DND-41 (cell line): ENCODE results near the gene LTBP1.

Source experiments
- ATAC-seq: fragments of 200-7000 bp; cut with Tn5 transposase; 3 replicates; pipeline ENCODE4 v1.9.1; 2021; ENCODE audit warnings: low read depth; ENCODE audit not compliant: insufficient read depth
- DNase-seq: peaks from one replicate; pipeline ENCODE4 v3.0.0-alpha.2; 2020
- H2AFZ ChIP-seq: 2 replicates; pipeline ENCODE4 v1.6.0; 2012; ENCODE audit warnings: low read depth, low read length
- H3K27ac ChIP-seq: 2 replicates; pipeline ENCODE4 v1.5.1; 2012; ENCODE audit warnings: low read length, inconsistent platforms
- H3K27me3 ChIP-seq: fragments of 200-600 bp; sonication (generic); 2 replicates; pipeline ENCODE4 v1.6.0; 2012; ENCODE audit warnings: low read length, mild to moderate bottlenecking, inconsistent platforms; ENCODE audit not compliant: insufficient read depth, poor library complexity
- H3K36me3 ChIP-seq: 2 replicates; pipeline ENCODE4 v1.5.1; 2012; ENCODE audit warnings: low read length, inconsistent platforms; ENCODE audit not compliant: insufficient read depth
- H3K4me1 ChIP-seq: 2 replicates; pipeline ENCODE4 v1.5.1; 2012; ENCODE audit warnings: mild to moderate bottlenecking, low read length; ENCODE audit not compliant: insufficient read depth
- H3K4me2 ChIP-seq: 2 replicates; pipeline ENCODE4 v1.6.0; 2012; ENCODE audit warnings: mild to moderate bottlenecking, moderate library complexity, low read length, inconsistent platforms; ENCODE audit not compliant: insufficient read depth
- H3K4me3 ChIP-seq, 2 experiments: fragments of 200-600 bp in 1 of 2; shearing (Covaris generic) in 1 of 2; 2 replicates each; pipeline ENCODE4 v1.5.1; 2012 to 2016; ENCODE audit warnings: inconsistent platforms in 2 of 2, low read length in 2 of 2, mild to moderate bottlenecking in 2 of 2, low read depth in 1 of 2, moderate library complexity in 1 of 2
- H3K79me2 ChIP-seq: 2 replicates; pipeline ENCODE4 v1.6.0; 2012; ENCODE audit warnings: low read length, inconsistent platforms; ENCODE audit not compliant: insufficient read depth
- H3K9ac ChIP-seq: 2 replicates; pipeline ENCODE4 v1.6.0; 2012; ENCODE audit warnings: low read depth, mild to moderate bottlenecking, inconsistent platforms, low read length, moderate library complexity
- H3K9me3 ChIP-seq: 2 replicates; pipeline ENCODE4 v1.5.1; 2012; ENCODE audit warnings: low read length, moderate library complexity, mild to moderate bottlenecking, inconsistent platforms; ENCODE audit not compliant: insufficient read depth, severe bottlenecking
- H4K20me1 ChIP-seq: 2 replicates; pipeline ENCODE4 v1.6.0; 2012; ENCODE audit warnings: low read length; ENCODE audit not compliant: insufficient read depth
- CTCF ChIP-seq: IDR thresholded peaks from 2 replicates; pipeline ENCODE4 v1.5.1; 2012; ENCODE audit warnings: borderline replicate concordance, low read length, moderate library complexity, mild to moderate bottlenecking; ENCODE audit not compliant: poor library complexity, severe bottlenecking; ENCODE audit errors: extremely low read depth
- EZH2 ChIP-seq: IDR thresholded peaks from 3 replicates; pipeline ENCODE4 v1.6.1; 2012; ENCODE audit warnings: borderline replicate concordance, low read depth, mild to moderate bottlenecking, moderate library complexity, low read length, inconsistent platforms; ENCODE audit not compliant: severe bottlenecking

The LTBP1 gene

DNA sequence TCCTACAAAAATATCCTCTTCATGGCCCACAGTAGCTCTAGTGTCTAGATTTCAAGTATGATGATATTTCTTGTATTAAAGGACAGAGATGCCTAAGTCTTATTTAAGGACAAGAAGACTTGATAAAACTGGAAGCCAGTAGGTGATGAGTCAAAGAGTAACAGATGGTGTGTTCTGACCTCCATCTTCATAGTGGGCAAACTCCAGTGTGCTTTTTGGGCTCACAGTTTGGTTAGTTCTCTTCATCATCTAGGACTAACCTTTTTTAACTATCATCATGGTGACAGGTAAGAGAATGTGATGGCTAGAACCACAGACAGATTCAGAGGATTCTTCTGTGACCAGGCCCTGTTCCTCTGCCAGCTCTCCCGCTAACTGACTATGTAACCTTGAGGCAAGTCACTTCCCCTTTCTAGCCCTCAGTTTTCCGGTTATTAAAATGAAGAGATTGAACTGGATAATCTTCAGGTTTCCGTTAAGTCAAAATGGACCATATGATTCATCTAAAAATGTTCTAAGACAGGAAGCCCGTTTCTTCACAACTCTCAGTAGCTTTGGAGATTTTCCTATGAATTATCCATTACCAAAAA lies 389.4 kb downstream of the LTBP1 start:
- Histone ChIP-seq H3K79me2 (no peaks in the 10 kb centered on the region), H3K4me3 (no peak overlapping the region), H2AFZ (peak overlapping the region; percentile 16; the same call in 1 of the 2 replicates), H3K9me3 (no peaks in the 10 kb centered on the region), H3K36me3 (no peaks in the 10 kb centered on the region), H4K20me1 (no peaks in the 10 kb centered on the region), H3K27me3 (no peaks in the 10 kb centered on the region), H3K27ac (no peak overlapping the region), H3K4me1 (no peaks in the 10 kb centered on the region), H3K9ac (no peak overlapping the region), H3K4me2 (no peak overlapping the region)
- no peak for TF ChIP-seq EZH2
- TF ChIP-seq CTCF: no peak
- ATAC-seq: no peak
- no peak for DNase-seq

DNA sequence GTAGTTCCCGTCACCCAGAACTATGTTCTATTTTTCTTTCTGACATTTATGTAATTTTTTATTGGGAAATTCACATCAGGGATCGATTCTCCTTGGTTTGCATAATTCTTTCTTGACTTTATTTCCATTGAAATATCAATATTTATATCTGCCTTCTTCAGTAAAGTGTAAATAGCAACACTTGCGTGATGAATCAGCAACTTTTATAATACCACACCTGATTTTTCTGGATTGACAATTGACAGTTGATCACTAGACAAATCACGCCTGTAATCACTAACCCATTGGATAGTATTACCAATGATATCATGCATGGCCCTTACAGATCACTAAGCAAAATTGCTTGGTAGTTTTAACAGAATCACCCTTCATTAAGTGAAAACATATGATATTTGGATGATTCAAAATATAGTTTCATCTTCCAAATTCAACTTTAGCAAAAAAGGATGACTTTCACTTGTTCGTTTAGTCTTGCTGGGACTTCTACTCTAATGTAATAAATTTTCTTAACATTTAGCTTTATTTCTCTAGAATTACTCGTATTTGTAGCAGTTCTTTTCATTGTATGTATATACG lies 390.7 kb downstream of the LTBP1 start:
- H3K4me2 ChIP-seq: no peak overlapping the region
- no peak overlapping the region for H3K9ac ChIP-seq
- TF ChIP-seq EZH2: no peak
- no peak for TF ChIP-seq CTCF
- no peak overlapping the region for H3K4me3 ChIP-seq
- no peak overlapping the region for H3K27ac ChIP-seq
- peaks cover 8% of the 10 kb centered on the region for H3K4me1 ChIP-seq
- DNase-seq (no peak), ATAC-seq (no peak)
- H3K79me2 ChIP-seq: no peaks in the 10 kb centered on the region
- no peaks in the 10 kb centered on the region for H4K20me1 ChIP-seq
- no peaks in the 10 kb centered on the region for H3K9me3 ChIP-seq
- no peaks in the 10 kb centered on the region for H3K27me3 ChIP-seq
- no peak overlapping the region for H2AFZ ChIP-seq
- no peaks in the 10 kb centered on the region for H3K36me3 ChIP-seq

DNA sequence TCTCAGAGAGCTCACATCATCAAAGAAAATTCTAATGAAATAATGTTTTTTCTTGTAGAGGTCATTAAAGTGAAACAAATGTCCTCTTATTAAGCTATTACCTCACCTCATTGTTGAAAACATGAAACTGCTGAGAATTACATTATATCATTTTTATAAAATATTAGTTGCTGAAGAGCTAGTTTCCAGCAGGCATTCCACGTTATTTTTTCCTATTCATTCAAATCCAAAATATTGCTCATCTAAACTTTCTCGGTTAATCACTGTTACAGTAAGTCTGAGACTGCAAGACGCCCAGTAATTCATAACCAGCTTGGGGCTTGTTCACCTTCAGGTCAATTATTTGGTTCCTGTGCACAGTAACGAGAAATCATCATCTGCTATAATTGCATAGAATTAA lies 391.2 kb downstream of the LTBP1 start:
- Histone ChIP-seq H3K4me3 (no peak overlapping the region), H2AFZ (no peak overlapping the region), H3K27ac (no peak overlapping the region), H4K20me1 (no peaks in the 10 kb centered on the region), H3K27me3 (no peaks in the 10 kb centered on the region), H3K36me3 (no peaks in the 10 kb centered on the region), H3K9me3 (no peaks in the 10 kb centered on the region), H3K4me1 (peaks cover 13% of the 10 kb centered on the region), H3K9ac (no peak overlapping the region), H3K4me2 (no peak overlapping the region), H3K79me2 (no peaks in the 10 kb centered on the region)
- DNase-seq: no peak
- no peak for ATAC-seq
- TF ChIP-seq CTCF (no peak), EZH2 (no peak)

GRCh38 chr2:33339269-33339668 lies 392.5 kb downstream of the LTBP1 start:
- H3K9me3 ChIP-seq: no peaks in the 10 kb centered on the region
- no peak overlapping the region for H3K4me3 ChIP-seq
- no peak overlapping the region for H2AFZ ChIP-seq
- no peak overlapping the region for H3K27ac ChIP-seq
- DNase-seq (no peak), ATAC-seq (no peak)
- H3K4me1 ChIP-seq: peaks cover 26% of the 10 kb centered on the region
- no peaks in the 10 kb centered on the region for H3K27me3 ChIP-seq
- no peaks in the 10 kb centered on the region for H3K36me3 ChIP-seq
- H3K9ac ChIP-seq: no peak overlapping the region
- no peak overlapping the region for H3K4me2 ChIP-seq
- H3K79me2 ChIP-seq: no peaks in the 10 kb centered on the region
- no peaks in the 10 kb centered on the region for H4K20me1 ChIP-seq
- no peak for TF ChIP-seq EZH2
- TF ChIP-seq CTCF: no peak
